Stomach (tissue), 4 donors: ENCODE results near the gene EN2.

Experiments
- EP300 ChIP-seq: sonication (generic); formaldehyde crosslinking; IDR thresholded peaks from one replicate; pipeline ENCODE4 v1.6.1; 2017; ENCODE audit warnings: antibody characterized with exemption
- POLR2A ChIP-seq, 4 donors: fragments of 450-650 bp; IDR thresholded peaks; one replicate each; pipeline ENCODE4 v1.6.1; 2016; ENCODE audit warnings: antibody characterized with exemption in 4 of 4, control low read depth in 2 of 4, mild to moderate bottlenecking in 1 of 4, moderate library complexity in 1 of 4
- POLR2AphosphoS5 ChIP-seq, 3 donors: sonication (generic); formaldehyde crosslinking; IDR thresholded peaks; one replicate each; pipeline ENCODE4 v1.6.1; 2016; ENCODE audit warnings: antibody characterized with exemption in 3 of 3
- TF ChIP-seq, protein P1 (sequence below), 7 experiments: fragments of 450-650 bp in 4 of 7; fragments of 200-600 bp in 3 of 7; sonication (generic) in 3 of 7; IDR thresholded peaks; one replicate each; pipeline ENCODE4 v1.5.1; 2016 to 2019; ENCODE audit warnings: antibody characterized with exemption in 7 of 7, control low read depth in 2 of 7, mild to moderate bottlenecking in 1 of 7

DNA sequence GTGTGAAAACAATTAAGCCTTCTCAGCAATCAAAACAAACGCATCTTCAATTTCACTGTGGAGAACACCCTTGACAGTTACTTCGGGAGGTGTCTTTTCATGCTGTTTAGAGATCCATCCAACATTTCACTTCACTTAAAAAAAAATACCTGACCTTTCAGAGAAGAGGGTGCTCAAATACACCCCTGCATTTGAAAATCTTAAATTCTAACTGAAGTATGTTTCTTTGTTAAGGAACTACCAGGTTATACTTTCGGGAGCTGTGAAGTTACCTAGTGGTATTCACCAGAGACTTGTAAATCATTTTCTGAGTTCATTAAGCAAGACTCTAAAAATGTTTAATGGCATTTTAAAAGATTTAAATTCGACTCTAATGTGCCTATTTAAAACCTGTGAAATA is 49.6 kb downstream of the EN2 start:
- TF ChIP-seq, protein P1, sequence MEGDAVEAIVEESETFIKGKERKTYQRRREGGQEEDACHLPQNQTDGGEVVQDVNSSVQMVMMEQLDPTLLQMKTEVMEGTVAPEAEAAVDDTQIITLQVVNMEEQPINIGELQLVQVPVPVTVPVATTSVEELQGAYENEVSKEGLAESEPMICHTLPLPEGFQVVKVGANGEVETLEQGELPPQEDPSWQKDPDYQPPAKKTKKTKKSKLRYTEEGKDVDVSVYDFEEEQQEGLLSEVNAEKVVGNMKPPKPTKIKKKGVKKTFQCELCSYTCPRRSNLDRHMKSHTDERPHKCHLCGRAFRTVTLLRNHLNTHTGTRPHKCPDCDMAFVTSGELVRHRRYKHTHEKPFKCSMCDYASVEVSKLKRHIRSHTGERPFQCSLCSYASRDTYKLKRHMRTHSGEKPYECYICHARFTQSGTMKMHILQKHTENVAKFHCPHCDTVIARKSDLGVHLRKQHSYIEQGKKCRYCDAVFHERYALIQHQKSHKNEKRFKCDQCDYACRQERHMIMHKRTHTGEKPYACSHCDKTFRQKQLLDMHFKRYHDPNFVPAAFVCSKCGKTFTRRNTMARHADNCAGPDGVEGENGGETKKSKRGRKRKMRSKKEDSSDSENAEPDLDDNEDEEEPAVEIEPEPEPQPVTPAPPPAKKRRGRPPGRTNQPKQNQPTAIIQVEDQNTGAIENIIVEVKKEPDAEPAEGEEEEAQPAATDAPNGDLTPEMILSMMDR (IDR thresholded peaks at IDR 0.05): no peak
- TF ChIP-seq EP300 (no peak), POLR2AphosphoS5 (IDR thresholded peaks at IDR 0.05) (no peak), POLR2A (IDR thresholded peaks at IDR 0.05) (no peak)
